Glutamatergic neuron (in vitro differentiated cells): ENCODE results near the gene MTFMT. TPM values are rescaled to one million over a fixed set of nuclear protein-coding genes. Genes with fewer than 3 reads are reported as not detected.

Experiments
- DNase-seq: peaks from one replicate; pipeline ENCODE4 v3.0.0; 2022
- H3K27ac Mint-ChIP-seq: one replicate; pipeline ENCODE4 v1.8.0; 2020; ENCODE audit warnings: mild to moderate bottlenecking, mixed read lengths, inconsistent platforms; ENCODE audit not compliant: unreplicated experiment
- H3K27me3 Mint-ChIP-seq: one replicate; pipeline ENCODE4 v1.8.0; 2020; ENCODE audit warnings: mild to moderate bottlenecking, moderate library complexity, mixed read lengths, inconsistent platforms; ENCODE audit not compliant: unreplicated experiment
- H3K36me3 Mint-ChIP-seq: one replicate; pipeline ENCODE4 v1.8.0; 2020; ENCODE audit warnings: mild to moderate bottlenecking, mixed read lengths, inconsistent platforms; ENCODE audit not compliant: unreplicated experiment
- H3K4me1 Mint-ChIP-seq: one replicate; pipeline ENCODE4 v1.8.0; 2020; ENCODE audit warnings: mild to moderate bottlenecking, low read depth, mixed read lengths, inconsistent platforms; ENCODE audit not compliant: unreplicated experiment
- H3K4me3 Mint-ChIP-seq: one replicate; pipeline ENCODE4 v1.8.0; 2020; ENCODE audit warnings: mild to moderate bottlenecking, mixed read lengths, inconsistent platforms; ENCODE audit not compliant: unreplicated experiment
- H3K9me3 Mint-ChIP-seq: one replicate; pipeline ENCODE4 v1.8.0; 2020; ENCODE audit warnings: mild to moderate bottlenecking, moderate library complexity, mixed read lengths, inconsistent platforms; ENCODE audit not compliant: unreplicated experiment
- CTCF ChIP-seq: fragments of 200-600 bp; sonication (generic); IDR thresholded peaks from one replicate; pipeline ENCODE4 v1.5.0; 2021; ENCODE audit not compliant: partially characterized antibody, unreplicated experiment
- total RNA-seq: library from RNA; stranded (reverse); fragmentation: NEBNext Ultra II Directional; extraction: Animal tissue kit (Norgen Biotek cat#: 25700); gene quantifications from one replicate; pipeline ENCODE4 v1.2.1, GENCODE V29; 2021; ENCODE audit not compliant: unreplicated experiment

MTFMT gene
- total RNA-seq, 1 donor from 2014 or later: 12.6 TPM

DNA sequence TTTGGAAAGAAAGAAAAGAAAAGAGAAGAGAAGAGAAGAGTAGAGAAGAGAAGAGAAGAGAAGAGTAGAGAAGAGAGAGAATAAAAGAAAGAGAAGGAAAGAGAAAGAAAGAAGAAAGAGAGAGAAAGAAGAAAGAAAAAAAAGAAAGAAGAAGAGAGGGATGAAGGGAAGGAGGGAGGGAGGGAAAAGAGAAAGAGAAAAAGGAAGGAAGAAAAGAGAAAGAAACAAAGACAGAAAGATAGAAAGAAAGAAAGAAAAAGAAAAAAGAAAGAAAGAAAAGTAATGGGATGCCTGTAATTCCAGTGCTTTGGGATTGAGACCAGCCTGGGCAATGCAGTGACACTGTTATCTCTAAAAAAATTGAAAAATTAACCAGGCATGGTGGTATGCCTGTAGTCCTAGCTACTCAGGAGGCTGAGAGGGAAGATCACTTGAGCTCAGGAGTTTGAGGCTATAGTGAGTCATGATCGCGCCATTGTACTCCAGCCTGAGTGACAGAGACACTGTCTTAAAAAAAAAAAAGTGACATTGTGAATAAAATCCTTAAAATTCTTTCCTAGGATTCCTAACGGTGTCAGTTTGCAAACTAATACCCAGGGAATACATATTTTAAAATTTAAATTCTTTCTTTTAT is 36.7 kb upstream of the MTFMT start:
- TF ChIP-seq CTCF: no peak
- Mint-ChIP-seq H3K4me3 (no peak overlapping the region), H3K27me3 (peaks cover 10% of the 10 kb centered on the region), H3K27ac (no peak overlapping the region), H3K36me3 (no peaks in the 10 kb centered on the region), H3K4me1 (peaks cover 2% of the 10 kb centered on the region), H3K9me3 (peaks cover 2% of the 10 kb centered on the region)
- DNase-seq: no peak

DNA sequence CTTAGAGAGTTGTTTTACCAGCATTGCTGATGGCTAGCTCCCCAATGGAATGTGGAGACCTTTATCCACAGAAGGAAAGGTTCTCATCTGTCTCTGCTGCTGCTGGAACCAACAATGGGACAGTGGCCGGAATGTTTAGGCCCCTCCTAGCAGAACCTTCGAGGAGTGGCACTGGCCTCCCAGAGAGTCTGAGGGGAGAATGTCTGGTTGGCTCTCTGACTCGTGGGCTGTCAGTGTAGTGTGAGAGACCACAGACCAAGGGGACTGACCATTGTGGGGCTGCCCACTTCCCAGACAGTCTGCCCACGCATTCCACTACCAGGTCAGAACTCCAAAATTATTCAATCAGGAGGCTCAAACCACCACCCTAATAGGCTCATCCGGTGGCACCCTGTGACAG is 33.3 kb upstream of the MTFMT start:
- Mint-ChIP-seq H3K9me3 (no peaks in the 10 kb centered on the region), H3K4me1 (peaks cover 2% of the 10 kb centered on the region), H3K27me3 (peaks cover 3% of the 10 kb centered on the region), H3K36me3 (no peaks in the 10 kb centered on the region), H3K4me3 (no peak overlapping the region), H3K27ac (no peak overlapping the region)
- no peak for DNase-seq
- TF ChIP-seq CTCF: no peak

GRCh38 chr15:65062061-65062460 is 32.6 kb upstream of the MTFMT start:
- H3K9me3 Mint-ChIP-seq: no peaks in the 10 kb centered on the region
- H3K4me1 Mint-ChIP-seq: peaks cover 2% of the 10 kb centered on the region
- H3K27me3 Mint-ChIP-seq: peaks cover 3% of the 10 kb centered on the region
- H3K27ac Mint-ChIP-seq: no peak overlapping the region
- no peak for TF ChIP-seq CTCF
- DNase-seq: no peak
- H3K4me3 Mint-ChIP-seq: no peak overlapping the region
- no peaks in the 10 kb centered on the region for H3K36me3 Mint-ChIP-seq

DNA sequence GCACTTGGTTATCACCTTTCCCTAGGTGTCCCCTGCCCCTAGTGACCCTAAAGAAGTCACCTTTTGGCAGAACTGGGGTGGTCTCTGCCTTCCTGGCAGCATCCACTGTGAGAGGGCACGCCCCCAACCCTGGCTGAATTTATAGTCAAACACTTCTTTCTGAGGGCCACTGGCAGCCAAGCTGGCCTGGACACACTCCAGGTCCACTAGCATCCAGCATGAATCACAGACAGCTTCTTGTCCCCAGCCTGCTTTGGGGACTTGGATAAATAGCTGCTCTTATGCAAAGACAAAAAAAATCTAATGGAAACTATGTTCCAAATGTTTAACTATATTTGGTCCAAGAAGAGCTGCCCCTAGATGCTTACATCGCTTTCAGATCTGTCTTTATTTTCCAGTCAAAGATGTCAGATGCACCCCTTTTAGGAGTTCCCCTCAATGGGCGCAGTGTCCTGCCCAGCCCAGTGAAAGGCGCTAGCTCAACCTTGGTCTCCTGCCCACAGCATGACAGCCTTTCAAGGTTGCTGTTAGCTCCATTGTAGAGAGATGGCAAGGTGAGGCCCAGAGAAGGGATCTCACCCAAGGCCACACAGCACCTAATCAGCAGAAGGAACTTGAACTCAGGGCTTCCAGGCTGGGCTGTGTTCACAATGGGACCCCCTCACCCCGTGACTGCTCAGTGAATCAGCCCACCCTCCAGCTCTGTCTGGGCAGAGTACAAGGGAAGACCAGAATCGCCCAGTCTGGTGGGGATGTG is 31.4 kb upstream of the MTFMT start:
- DNase-seq: no peak
- Mint-ChIP-seq H3K9me3 (no peaks in the 10 kb centered on the region), H3K4me3 (no peak overlapping the region), H3K36me3 (no peaks in the 10 kb centered on the region), H3K27me3 (peaks cover 6% of the 10 kb centered on the region), H3K4me1 (peaks cover 2% of the 10 kb centered on the region), H3K27ac (no peak overlapping the region)
- TF ChIP-seq CTCF: no peak

DNA sequence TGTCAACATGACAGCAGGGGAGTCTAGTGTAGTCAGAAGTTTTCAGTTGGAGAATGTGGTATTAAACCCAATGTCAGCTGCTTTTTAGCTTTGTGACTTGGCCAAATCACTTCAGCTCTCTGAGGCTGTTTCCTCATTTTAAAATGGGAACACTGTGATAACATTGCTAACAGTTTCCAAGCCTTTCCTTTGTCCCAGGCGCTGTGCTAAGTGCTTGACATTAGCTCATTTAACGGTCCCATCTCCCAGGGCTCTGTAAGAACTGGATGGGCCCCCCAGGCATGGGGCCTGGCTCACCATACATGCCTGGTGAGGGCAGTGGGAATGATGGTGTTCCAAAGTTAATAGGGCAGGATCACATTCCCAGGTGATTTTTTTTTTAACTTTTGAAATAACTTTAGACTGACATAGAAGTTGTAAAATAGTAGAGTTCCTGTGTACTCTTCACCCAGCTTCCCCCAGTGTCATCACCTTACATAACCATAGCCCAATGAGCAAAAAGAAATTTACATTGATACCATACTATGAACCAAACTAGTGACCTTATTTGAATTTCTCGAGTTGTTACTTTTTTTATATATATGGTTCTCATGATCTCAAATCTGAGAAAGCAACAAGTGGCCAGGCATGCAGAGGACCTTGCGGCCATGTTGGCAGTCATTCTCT is 30.6 kb upstream of the MTFMT start:
- TF ChIP-seq CTCF: no peak
- Mint-ChIP-seq H3K27me3 (peaks cover 10% of the 10 kb centered on the region), H3K4me1 (peaks cover under 1% of the 10 kb centered on the region), H3K4me3 (no peak overlapping the region), H3K27ac (no peak overlapping the region), H3K9me3 (no peaks in the 10 kb centered on the region), H3K36me3 (no peaks in the 10 kb centered on the region)
- DNase-seq: no peak
